GM12874 (cell line): ENCODE measurements around the gene HSD3B2.

Experiments
- CTCF ChIP-seq: IDR thresholded peaks from 2 replicates; pipeline ENCODE4 v1.5.1; 2011; ENCODE audit warnings: low read depth, mild to moderate bottlenecking, control low read depth, low read length, moderate library complexity; ENCODE audit not compliant: insufficient read depth

HSD3B2 gene

GRCh38 chr1:119422631-119423030 lies 7.7 kb downstream of the HSD3B2 start:
- no peak for TF ChIP-seq CTCF

GRCh38 chr1:119428991-119429390 lies 14.0 kb downstream of the HSD3B2 start:
- TF ChIP-seq CTCF = no peak

GRCh38 chr1:119429687-119430086 lies 14.7 kb downstream of the HSD3B2 start:
- no peak for TF ChIP-seq CTCF

GRCh38 chr1:119430486-119430885 lies 15.5 kb downstream of the HSD3B2 start:
- no peak for TF ChIP-seq CTCF

GRCh38 chr1:119431836-119432235 lies 16.9 kb downstream of the HSD3B2 start:
- no peak for TF ChIP-seq CTCF

- TF ChIP-seq CTCF = no peak
These were observed 20.1 kb downstream of the HSD3B2 start for GRCh38 chr1:119435052-119435451.

GRCh38 chr1:119438761-119439160 lies 23.8 kb downstream of the HSD3B2 start:
- TF ChIP-seq CTCF = no peak
